Neutrophil (primary cell): ENCODE data around the gene EME2.

Experiments used
- H3K27ac ChIP-seq: fragments of 200-600 bp; sonication (generic); 2 replicates; pipeline ENCODE4 v1.5.1; 2016; ENCODE audit warnings: mild to moderate bottlenecking, moderate library complexity
- H3K27me3 ChIP-seq: fragments of 200-600 bp; sonication (generic); 2 replicates; pipeline ENCODE4 v1.6.0; 2016; ENCODE audit warnings: mild to moderate bottlenecking
- H3K36me3 ChIP-seq: fragments of 200-600 bp; sonication (generic); 2 replicates; pipeline ENCODE4 v1.5.1; 2017
- H3K4me1 ChIP-seq, 2 experiments: fragments of 200-600 bp in 1 of 2; sonication (generic) in 1 of 2; 1 replicate in 1 of 2; 2 replicates in 1 of 2; pipeline versions ENCODE4 v1.5.1 to v1.6.1; 2013 to 2016; ENCODE audit warnings: low read depth in 1 of 2, low read length in 1 of 2, mild to moderate bottlenecking in 1 of 2, moderate library complexity in 1 of 2; ENCODE audit not compliant: control insufficient read depth in 1 of 2, insufficient read depth in 1 of 2
- H3K4me3 ChIP-seq, 2 experiments: fragments of 200-600 bp in 1 of 2; sonication (generic) in 1 of 2; 1 replicate in 1 of 2; 2 replicates in 1 of 2; pipeline ENCODE4 v1.5.1; 2013 to 2016; ENCODE audit warnings: low read depth in 1 of 2, low read length in 1 of 2, mild to moderate bottlenecking in 1 of 2, moderate library complexity in 1 of 2
- H3K9me3 ChIP-seq: fragments of 200-600 bp; sonication (generic); 2 replicates; pipeline ENCODE4 v1.5.1; 2016
- TF ChIP-seq, protein P1 (sequence below): fragments of 200-600 bp; sonication (generic); IDR thresholded peaks from 2 replicates; pipeline ENCODE4 v1.5.1; 2016; ENCODE audit warnings: antibody characterized with exemption

EME2 gene

GRCh38 chr16:1819611-1820010 is 47.0 kb downstream of the EME2 start:
- peaks cover 78% of the 10 kb centered on the region for H3K36me3 ChIP-seq
- TF ChIP-seq, protein P1, sequence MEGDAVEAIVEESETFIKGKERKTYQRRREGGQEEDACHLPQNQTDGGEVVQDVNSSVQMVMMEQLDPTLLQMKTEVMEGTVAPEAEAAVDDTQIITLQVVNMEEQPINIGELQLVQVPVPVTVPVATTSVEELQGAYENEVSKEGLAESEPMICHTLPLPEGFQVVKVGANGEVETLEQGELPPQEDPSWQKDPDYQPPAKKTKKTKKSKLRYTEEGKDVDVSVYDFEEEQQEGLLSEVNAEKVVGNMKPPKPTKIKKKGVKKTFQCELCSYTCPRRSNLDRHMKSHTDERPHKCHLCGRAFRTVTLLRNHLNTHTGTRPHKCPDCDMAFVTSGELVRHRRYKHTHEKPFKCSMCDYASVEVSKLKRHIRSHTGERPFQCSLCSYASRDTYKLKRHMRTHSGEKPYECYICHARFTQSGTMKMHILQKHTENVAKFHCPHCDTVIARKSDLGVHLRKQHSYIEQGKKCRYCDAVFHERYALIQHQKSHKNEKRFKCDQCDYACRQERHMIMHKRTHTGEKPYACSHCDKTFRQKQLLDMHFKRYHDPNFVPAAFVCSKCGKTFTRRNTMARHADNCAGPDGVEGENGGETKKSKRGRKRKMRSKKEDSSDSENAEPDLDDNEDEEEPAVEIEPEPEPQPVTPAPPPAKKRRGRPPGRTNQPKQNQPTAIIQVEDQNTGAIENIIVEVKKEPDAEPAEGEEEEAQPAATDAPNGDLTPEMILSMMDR: no peak
- H3K4me3 ChIP-seq: no peak overlapping the region

GRCh38 chr16:1820096-1820945 is 47.7 kb downstream of the EME2 start:
- Histone ChIP-seq H3K36me3 (peaks cover 74% of the 10 kb centered on the region), H3K27me3 (no peaks in the 10 kb centered on the region), H3K27ac (no peak overlapping the region), H3K4me3 (no peak overlapping the region), H3K4me1 (peaks cover 3% of the 10 kb centered on the region in 2 experiments), H3K9me3 (no peaks in the 10 kb centered on the region)
- TF ChIP-seq, protein P1: no peak

More at GRCh38 chr16:1819611-1820010, 47.0 kb downstream of the EME2 start:
- no peak overlapping the region for H3K27ac ChIP-seq
- no peaks in the 10 kb centered on the region for H3K4me1 ChIP-seq
- H3K27me3 ChIP-seq: no peaks in the 10 kb centered on the region
- no peaks in the 10 kb centered on the region for H3K9me3 ChIP-seq

DNA sequence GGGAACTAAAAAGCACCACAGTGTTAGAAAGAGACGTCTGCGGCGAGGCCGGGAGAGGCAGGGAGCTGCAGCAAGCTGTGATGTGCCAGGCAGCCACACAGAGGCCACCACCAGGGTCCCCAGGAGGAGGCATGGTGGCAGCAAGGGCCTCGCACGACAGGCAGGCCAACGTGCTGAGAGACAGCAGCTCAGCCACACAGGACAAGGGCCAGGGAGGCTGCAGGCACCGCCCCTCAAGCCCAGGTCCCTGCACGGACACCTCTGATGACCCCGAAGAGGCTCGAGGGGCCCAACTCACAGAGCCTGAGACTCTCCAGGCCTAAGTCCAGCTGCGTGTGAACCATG is 48.3 kb downstream of the EME2 start:
- H3K27me3 ChIP-seq: no peaks in the 10 kb centered on the region
- no peak overlapping the region for H3K27ac ChIP-seq
- H3K4me1 ChIP-seq: peaks cover 9% of the 10 kb centered on the region in 2 experiments
- TF ChIP-seq, protein P1: no peak
- peaks cover 70% of the 10 kb centered on the region for H3K36me3 ChIP-seq
- no peak overlapping the region for H3K4me3 ChIP-seq
- no peaks in the 10 kb centered on the region for H3K9me3 ChIP-seq

GRCh38 chr16:1821861-1822611 is 49.4 kb downstream of the EME2 start:
- H3K27ac ChIP-seq: no peak overlapping the region
- H3K9me3 ChIP-seq: no peaks in the 10 kb centered on the region
- TF ChIP-seq, protein P1: no peak
- peaks cover 10 to 11% of the 10 kb centered on the region in 2 experiments for H3K4me1 ChIP-seq
- peaks cover 59% of the 10 kb centered on the region for H3K36me3 ChIP-seq
- no peak overlapping the region for H3K4me3 ChIP-seq
- no peaks in the 10 kb centered on the region for H3K27me3 ChIP-seq

DNA sequence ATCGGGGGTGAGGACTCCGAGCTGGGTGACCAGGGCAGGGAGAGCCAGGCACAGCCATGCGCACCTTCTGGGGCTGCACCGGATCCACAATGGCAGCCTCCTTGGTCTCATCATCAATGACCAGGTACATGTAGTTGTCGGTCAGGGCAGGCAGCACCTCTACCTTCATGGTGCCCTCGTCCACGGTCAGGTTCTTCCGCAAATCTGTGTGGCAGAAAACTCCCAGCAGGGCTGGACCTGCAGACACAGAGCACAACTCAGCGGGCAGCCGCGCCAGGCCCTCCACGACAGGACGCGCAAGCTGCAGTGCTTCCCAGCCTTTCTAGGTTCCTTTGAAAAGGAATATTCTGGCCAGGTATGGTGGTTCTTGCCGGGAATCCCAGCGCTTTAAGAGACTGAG is 50.2 kb downstream of the EME2 start:
- no peaks in the 10 kb centered on the region for H3K27me3 ChIP-seq
- TF ChIP-seq, protein P1: no peak
- peaks cover 51% of the 10 kb centered on the region for H3K36me3 ChIP-seq
- H3K4me1 ChIP-seq: peaks cover 16 to 17% of the 10 kb centered on the region in 2 experiments
- no peak overlapping the region for H3K4me3 ChIP-seq
- H3K27ac ChIP-seq: no peak overlapping the region
- no peaks in the 10 kb centered on the region for H3K9me3 ChIP-seq
